Ovary (tissue), 9 donors: ENCODE measurements around the gene ATXN1. TPM values are rescaled to one million over a fixed set of nuclear protein-coding genes. Genes with fewer than 3 reads are reported as not detected.

ENCODE experiments used
- DNase-seq, 5 donors: peaks; one replicate each; pipeline ENCODE4 v3.0.0-alpha.2; 2019 to 2020
- H3K27ac ChIP-seq, 2 donors: fragments of 200-600 bp; one replicate each; pipeline versions ENCODE4 v1.5.1 to v1.8.0; 2019 to 2022
- H3K27me3 ChIP-seq: fragments of 200-600 bp; one replicate; pipeline ENCODE4 v1.8.0; 2022
- H3K36me3 ChIP-seq: fragments of 200-600 bp; sonication (generic); one replicate; pipeline ENCODE4 v1.5.1; 2019
- H3K4me1 ChIP-seq: one replicate; pipeline ENCODE4 v1.8.1; 2013; ENCODE audit warnings: mild to moderate bottlenecking, moderate library complexity; ENCODE audit not compliant: insufficient read depth
- H3K4me3 ChIP-seq: fragments of 200-600 bp; sonication (generic); one replicate; pipeline ENCODE4 v1.5.1; 2017
- H3K9me3 ChIP-seq, 2 donors: fragments of 200-600 bp in 1 of 2; sonication (generic) in 1 of 2; one replicate each; pipeline versions ENCODE4 v1.5.1 to v1.8.1; 2013 to 2019; ENCODE audit warnings: mild to moderate bottlenecking in 1 of 2, moderate library complexity in 1 of 2
- CTCF ChIP-seq, 3 donors: fragments of 450-650 bp in 2 of 3; fragments of 200-600 bp in 1 of 3; IDR thresholded peaks; one replicate each; pipeline versions ENCODE4 v1.5.1 to v1.8.0; 2016 to 2022; ENCODE audit warnings: antibody characterized with exemption in 3 of 3, mild to moderate bottlenecking in 1 of 3
- EP300 ChIP-seq: sonication (generic); formaldehyde crosslinking; IDR thresholded peaks from one replicate; pipeline ENCODE4 v1.6.1; 2017; ENCODE audit warnings: antibody characterized with exemption
- POLR2A ChIP-seq: fragments of 450-650 bp; IDR thresholded peaks from one replicate; pipeline ENCODE4 v1.6.1; 2017; ENCODE audit warnings: antibody characterized with exemption, mild to moderate bottlenecking, moderate library complexity
- WGBS, 3 donors: extraction: QIAGEN DNeasy Blood & Tissue Kit in 1 of 3; methylation state at CpG; one replicate each; pipeline versions ENCODE4 v1.1.5 to v1.1.7; 2013 to 2017; 5-methylcytosine and 5-hydroxymethylcytosine counted together
- intact Hi-C, 4 donors: fragments of 100-400 bp; cut with DNase I; formaldehyde crosslinking; loops; one replicate each; pipeline versions ENCODE4 v1.11.0 to v1.15.1; 2022 to 2023
- polyA plus RNA-seq, 2 donors: library from polyadenylated mRNA; stranded (reverse); fragments of 200-250 nt in 1 of 2; fragments of 350-450 nt in 1 of 2; fragmentation: Illumina TruSeq in 1 of 2; extraction: RNeasy Lipid Tissue Mini Kit (QIAGEN cat#74804) in 1 of 2; gene quantifications; one replicate each; pipeline ENCODE4 v1.2.3, GENCODE V29; 2013 to 2014
- total RNA-seq, 7 donors: library from RNA; depleted of rRNA in 2 of 7; stranded (reverse); fragments of >200 nt in 2 of 7; fragmentation: NEBNext Ultra II Directional in 3 of 7; extraction: Animal tissue kit (Norgen Biotek cat#: 25700) in 3 of 7; gene quantifications; one replicate each; pipeline versions ENCODE4 v1.1.0 to v1.2.4, GENCODE V29; 2016 to 2023
- donor health status: DM: no; HTN: no; CAD: no; lungs with moderate emphysema.
- donor health status: DM: no; HTN: no; CAD: no.
- donor health status: Bipolar disorder and iron deficiency.
- donor health status: DM: yes; HTN: yes; CAD: no.
- donor health status: DM: no; HTN: no; CAD: no.
- donor health status: DM: yes; HTN: yes; CAD: no.

Gene ATXN1
- total and polyA plus RNA-seq, 9 donors: 7.3 to 38.2 (median 30.4) TPM

GRCh38 chr6:16731478-16732051, 29.7 kb downstream of the ATXN1 start:
- Histone ChIP-seq H3K9me3 (no peaks in the 10 kb centered on the region), H3K27ac (no peak overlapping the region), H3K27me3 (no peaks in the 10 kb centered on the region), H3K4me3 (no peak overlapping the region), H3K36me3 (no peaks in the 10 kb centered on the region), H3K4me1 (no peaks in the 10 kb centered on the region)
- intact Hi-C loops: loop anchor here in 1 of 4 donors (2.0 kb wide), 1 partner anchor 41 kb away; no protein-coding TSS in a partner anchor
- 67 to 81% (median 78%) methylated on average over 6 of the region's 6 CpGs for WGBS, 3 donors
- no peak for DNase-seq
- TF ChIP-seq POLR2A (no peak), EP300 (no peak), CTCF (IDR thresholded peaks at IDR 0.05) (no peak)

GRCh38 chr6:16730738-16731477, 30.4 kb downstream of the ATXN1 start:
- WGBS, 3 donors: 49 to 74% (median 65%) methylated on average over 7 of the region's 7 CpGs
- intact Hi-C loops: no loop called here
- no peak for DNase-seq
- no peaks in the 10 kb centered on the region for H3K36me3 ChIP-seq
- H3K4me3 ChIP-seq: no peak overlapping the region
- TF ChIP-seq CTCF (IDR thresholded peaks at IDR 0.05) (no peak), EP300 (no peak), POLR2A (no peak)
- no peaks in the 10 kb centered on the region for H3K9me3 ChIP-seq
- no peak overlapping the region for H3K27ac ChIP-seq
- peaks cover 3% of the 10 kb centered on the region for H3K4me1 ChIP-seq
- no peaks in the 10 kb centered on the region for H3K27me3 ChIP-seq

GRCh38 chr6:16729744-16730143, 31.5 kb downstream of the ATXN1 start:
- no peak for DNase-seq
- H3K27me3 ChIP-seq: no peaks in the 10 kb centered on the region
- H3K9me3 ChIP-seq: no peaks in the 10 kb centered on the region
- H3K4me1 ChIP-seq: peaks cover 5% of the 10 kb centered on the region
- 90 to 94% (median 92%) methylated on average over 8 of the region's 8 CpGs for WGBS, 3 donors
- intact Hi-C loops: no loop called here
- no peak for TF ChIP-seq EP300
- no peak for TF ChIP-seq POLR2A
- TF ChIP-seq CTCF (IDR thresholded peaks at IDR 0.05): no peak
- no peak overlapping the region for H3K4me3 ChIP-seq
- H3K36me3 ChIP-seq: no peaks in the 10 kb centered on the region
- H3K27ac ChIP-seq: no peak overlapping the region

GRCh38 chr6:16729183-16729691, 32.0 kb downstream of the ATXN1 start:
- no peak overlapping the region for H3K4me3 ChIP-seq
- H3K36me3 ChIP-seq: no peaks in the 10 kb centered on the region
- intact Hi-C loops: no loop called here
- peaks cover 8% of the 10 kb centered on the region for H3K4me1 ChIP-seq
- H3K27me3 ChIP-seq: no peaks in the 10 kb centered on the region
- H3K27ac ChIP-seq: no peak overlapping the region
- DNase-seq: no peak
- H3K9me3 ChIP-seq: no peaks in the 10 kb centered on the region
- 56 to 88% (median 82%) methylated on average over 7 of the region's 7 CpGs for WGBS, 3 donors
- TF ChIP-seq POLR2A (no peak), EP300 (no peak), CTCF (IDR thresholded peaks at IDR 0.05) (no peak)
